Stimulated activated CD8-positive, alpha-beta memory T cell treated with anti-CD3 and anti-CD28 coated beads, Interleukin-4, amount 100 ng/mL, for 1 hour (primary cell): ENCODE measurements around the gene HOXA6.
A peak's percentile ranks its signal among the peaks of the same experiment; 100 is the strongest.

Experiments used
- DNase-seq, 2 donors: peaks; one replicate each; pipeline ENCODE4 v3.0.0-alpha.2; 2020; ENCODE audit warnings: low read depth in 2 of 2, low spot score in 1 of 2

HOXA6 gene

GRCh38 chr7:27162561-27163287, 15.2 kb upstream of the HOXA6 start:
- DNase-seq: no peak

GRCh38 chr7:27161721-27162560, 14.4 kb upstream of the HOXA6 start:
- DNase-seq: no peak

- no peak for DNase-seq
Observed at GRCh38 chr7:27161214-27161720, 13.7 kb upstream of the HOXA6 start.

- DNase-seq: peak; percentile 77 to 80
Observed at GRCh38 chr7:27160546-27161213, 13.1 kb upstream of the HOXA6 start.

- DNase-seq: no peak
Observed at GRCh38 chr7:27160145-27160545, 12.6 kb upstream of the HOXA6 start.

GRCh38 chr7:27159266-27160144, 11.9 kb upstream of the HOXA6 start:
- DNase-seq: no peak

GRCh38 chr7:27158436-27159265, 11.1 kb upstream of the HOXA6 start:
- DNase-seq: no peak

GRCh38 chr7:27157702-27158431, 10.3 kb upstream of the HOXA6 start:
- no peak for DNase-seq

- DNase-seq: no peak
Observed at GRCh38 chr7:27156916-27157701, 9.5 kb upstream of the HOXA6 start.

- no peak for DNase-seq
Observed at GRCh38 chr7:27156508-27156898, 8.9 kb upstream of the HOXA6 start, which contains the start of gene HOXA7. Gene HOXA7, minus strand, starts transcription at chr7:27156675. Its CDS starts 130 bp downstream, at chr7:27156545.

- no peak for DNase-seq
Observed at GRCh38 chr7:27155816-27156507, 8.4 kb upstream of the HOXA6 start.

GRCh38 chr7:27154901-27155815, 7.6 kb upstream of the HOXA6 start:
- no peak for DNase-seq

GRCh38 chr7:27154369-27154768, 6.8 kb upstream of the HOXA6 start:
- no peak for DNase-seq

GRCh38 chr7:27153526-27153925, 6.0 kb upstream of the HOXA6 start:
- DNase-seq: no peak

GRCh38 chr7:27152816-27153442, 5.4 kb upstream of the HOXA6 start:
- no peak for DNase-seq
